Sciatic nerve (tissue), 2 donors: ENCODE results near the gene PELO. TPM values are rescaled to one million over a fixed set of nuclear protein-coding genes. Genes with fewer than 3 reads are reported as not detected.
"Not testable (repeated sequence)": the region's sequence is repeated elsewhere in the genome, so short reads cannot be mapped to it uniquely, and the experiment has no call there.

ENCODE experiments used
- ATAC-seq: fragments of 200-7000 bp; cut with Tn5 transposase; one replicate; pipeline ENCODE4 v1.9.1; 2020; ENCODE audit warnings: mild to moderate bottlenecking, moderate library complexity
- DNase-seq: peaks from one replicate; pipeline ENCODE4 v3.0.0-alpha.2; 2020; ENCODE audit warnings: low spot score
- intact Hi-C: fragments of 100-400 bp; cut with DNase I; formaldehyde crosslinking; loops from one replicate; pipeline ENCODE4 v1.14.2; 2022
- total RNA-seq: library from RNA; stranded (reverse); fragmentation: NEBNext Ultra II Directional; extraction: Animal tissue kit (Norgen Biotek cat#: 25700); gene quantifications from one replicate; pipeline ENCODE4 v1.2.1, GENCODE V29; 2021
- donor health status: DM: no; HTN: no; CAD: no.
- donor health status: DM: no; HTN: no; CAD: no.

PELO gene, protein sequence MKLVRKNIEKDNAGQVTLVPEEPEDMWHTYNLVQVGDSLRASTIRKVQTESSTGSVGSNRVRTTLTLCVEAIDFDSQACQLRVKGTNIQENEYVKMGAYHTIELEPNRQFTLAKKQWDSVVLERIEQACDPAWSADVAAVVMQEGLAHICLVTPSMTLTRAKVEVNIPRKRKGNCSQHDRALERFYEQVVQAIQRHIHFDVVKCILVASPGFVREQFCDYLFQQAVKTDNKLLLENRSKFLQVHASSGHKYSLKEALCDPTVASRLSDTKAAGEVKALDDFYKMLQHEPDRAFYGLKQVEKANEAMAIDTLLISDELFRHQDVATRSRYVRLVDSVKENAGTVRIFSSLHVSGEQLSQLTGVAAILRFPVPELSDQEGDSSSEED
- 48.9 TPM for total RNA-seq

- ATAC-seq (peak; percentile 92), DNase-seq (peak; percentile 78)
- intact Hi-C loops: no loop called here
Observed at GRCh38 chr5:52787600-52788504, at the start of gene PELO, which contains the start of gene ITGA1. PELO (plus strand) TSS chr5:52787916; CDS start chr5:52800395, 12,479 bp downstream. ITGA1 (plus strand) TSS chr5:52787916; CDS start chr5:52788354, 438 bp downstream.

GRCh38 chr5:52738095-52738506 lies 49.6 kb upstream of the PELO start:
- intact Hi-C loops: no loop called here
- DNase-seq: no peak
- ATAC-seq: no peak

GRCh38 chr5:52740007-52740406 lies 47.7 kb upstream of the PELO start:
- ATAC-seq (no peak), DNase-seq (no peak)
- intact Hi-C loops: no loop called here

- intact Hi-C loops: no loop called here
- ATAC-seq: no peak
- DNase-seq: no peak
Observed at GRCh38 chr5:52743012-52743411, 44.7 kb upstream of the PELO start.

DNA sequence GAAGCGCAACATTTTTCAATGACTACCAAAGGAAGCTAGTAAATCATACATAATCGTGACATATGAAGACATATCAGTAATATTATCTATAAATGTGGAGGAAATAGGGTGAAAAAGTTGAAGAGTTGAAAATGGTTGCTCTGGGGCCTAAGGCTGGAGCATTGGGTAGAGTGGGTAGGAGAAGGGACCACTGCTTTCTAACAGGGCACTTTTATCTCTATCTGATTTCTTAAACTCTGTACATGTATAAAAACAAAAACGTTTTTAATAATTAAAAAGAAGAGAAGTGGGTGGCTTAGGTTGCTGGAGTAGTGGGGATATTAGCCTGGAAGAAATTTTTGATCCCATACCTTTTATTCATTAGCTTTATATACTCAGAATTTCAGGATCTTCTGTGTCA lies 44.2 kb upstream of the PELO start:
- intact Hi-C loops: no loop called here
- no peak for ATAC-seq
- DNase-seq: no peak

GRCh38 chr5:52743970-52744369 lies 43.7 kb upstream of the PELO start:
- DNase-seq (no peak), ATAC-seq (no peak)
- intact Hi-C loops: no loop called here

- intact Hi-C loops, ATAC-seq, DNase-seq: not testable (repeated sequence)
Observed at GRCh38 chr5:52744867-52745458, 42.8 kb upstream of the PELO start.

DNA sequence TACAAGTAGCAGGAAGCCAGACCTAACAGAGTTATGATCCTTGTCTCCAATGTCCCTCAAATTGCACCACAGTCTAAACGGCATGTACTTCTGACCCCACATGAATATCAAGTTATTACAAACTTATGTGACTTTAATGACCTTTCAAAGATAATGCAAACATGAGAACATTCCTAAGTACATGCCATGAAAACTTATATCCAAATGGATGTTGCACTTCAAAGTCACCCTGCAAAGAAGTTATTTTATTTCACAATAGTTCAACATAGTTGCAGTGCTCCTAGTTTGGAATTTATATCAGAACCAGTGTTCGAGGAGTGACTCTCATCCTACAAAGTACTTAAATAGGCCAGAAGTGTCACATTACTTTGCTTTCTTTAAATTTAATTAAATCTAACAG lies 41.2 kb upstream of the PELO start:
- DNase-seq (no peak), ATAC-seq (no peak)
- intact Hi-C loops: no loop called here

DNA sequence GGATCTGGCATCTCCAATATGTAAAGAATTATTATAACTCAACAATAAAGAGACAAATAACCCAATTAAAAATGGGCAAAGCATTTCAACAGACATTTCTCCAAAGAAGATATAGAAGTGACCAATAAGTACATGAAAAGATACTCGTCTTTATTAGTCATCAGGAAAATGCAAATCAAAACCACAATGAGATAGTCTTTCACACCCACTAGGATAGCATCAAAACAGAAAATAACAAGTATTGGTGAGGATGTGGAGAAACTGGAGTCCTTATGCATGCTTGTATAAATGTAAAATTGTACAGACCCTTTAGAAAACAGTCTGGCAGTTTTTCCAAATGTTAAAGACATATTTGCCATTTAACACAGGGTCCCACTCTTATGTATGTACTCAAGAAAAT lies 39.1 kb upstream of the PELO start:
- no peak for ATAC-seq
- DNase-seq: no peak
- intact Hi-C loops: no loop called here

DNA sequence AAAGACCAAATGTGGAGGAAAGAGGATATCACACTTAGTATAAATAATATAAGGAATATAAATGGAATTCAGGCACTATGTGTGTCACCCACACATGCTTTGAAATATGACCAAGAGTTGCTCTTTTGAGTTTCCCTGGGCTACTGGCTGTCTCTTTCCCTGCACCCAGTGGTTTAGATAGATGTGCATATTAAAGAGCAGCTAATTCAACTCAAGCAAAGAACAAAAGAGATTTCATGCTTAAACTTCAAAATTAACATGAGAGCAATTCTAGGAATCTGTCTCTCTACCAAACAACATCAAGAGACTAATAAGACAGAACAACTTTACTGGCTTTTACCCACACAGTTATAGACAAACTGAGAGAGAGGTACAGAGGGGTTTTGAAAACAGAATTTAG lies 38.0 kb upstream of the PELO start:
- intact Hi-C loops: no loop called here
- no peak for DNase-seq
- no peak for ATAC-seq

DNA sequence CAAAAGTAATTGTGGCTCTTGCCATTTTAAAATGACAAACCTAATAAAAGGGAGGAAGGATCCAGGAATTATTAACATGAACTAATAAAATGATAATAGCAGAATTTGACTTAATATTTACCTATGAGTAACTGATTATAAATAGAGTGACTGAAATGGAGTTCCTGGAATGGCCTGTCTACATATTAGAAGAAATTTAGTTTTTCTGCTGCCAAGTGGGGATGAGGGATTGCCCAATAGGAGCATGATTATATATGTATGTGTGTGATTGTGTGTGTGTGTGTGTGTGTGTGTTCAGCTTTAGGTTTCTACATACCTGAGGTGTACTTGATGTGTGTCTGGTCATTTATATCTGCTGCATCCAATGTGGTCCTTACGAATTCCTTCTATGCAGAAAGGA lies 36.6 kb upstream of the PELO start:
- intact Hi-C loops: no loop called here
- ATAC-seq (no peak), DNase-seq (no peak)

GRCh38 chr5:52754051-52754450 lies 33.7 kb upstream of the PELO start:
- ATAC-seq (no peak), DNase-seq (no peak)
- intact Hi-C loops: no loop called here

GRCh38 chr5:52757527-52757926 lies 30.2 kb upstream of the PELO start:
- DNase-seq: no peak

GRCh38 chr5:52758014-52758413 lies 29.7 kb upstream of the PELO start:
- no peak for ATAC-seq
- intact Hi-C loops: no loop called here
- no peak for DNase-seq

More at GRCh38 chr5:52757527-52757926, 30.2 kb upstream of the PELO start:
- intact Hi-C loops: no loop called here
- no peak for ATAC-seq

DNA sequence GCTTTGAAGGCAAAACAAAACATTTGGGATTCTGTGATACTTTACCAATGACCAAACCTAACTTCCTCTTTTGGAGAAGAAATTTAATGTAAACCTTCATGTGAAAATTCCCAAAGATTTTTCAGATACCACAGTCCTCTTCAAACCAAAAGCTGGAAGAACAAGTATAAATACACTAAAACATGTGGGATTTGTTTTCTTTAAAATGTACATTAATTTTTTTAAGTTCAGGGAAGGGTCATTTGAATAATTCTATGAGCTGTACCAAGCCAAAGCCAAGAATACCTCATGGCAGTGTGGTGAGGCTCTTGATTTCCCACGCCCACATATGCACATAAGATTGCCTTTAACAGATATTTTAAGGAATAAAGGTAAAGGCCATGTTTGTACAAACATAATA lies 28.4 kb upstream of the PELO start:
- no peak for ATAC-seq
- no peak for DNase-seq
- intact Hi-C loops: no loop called here

DNA sequence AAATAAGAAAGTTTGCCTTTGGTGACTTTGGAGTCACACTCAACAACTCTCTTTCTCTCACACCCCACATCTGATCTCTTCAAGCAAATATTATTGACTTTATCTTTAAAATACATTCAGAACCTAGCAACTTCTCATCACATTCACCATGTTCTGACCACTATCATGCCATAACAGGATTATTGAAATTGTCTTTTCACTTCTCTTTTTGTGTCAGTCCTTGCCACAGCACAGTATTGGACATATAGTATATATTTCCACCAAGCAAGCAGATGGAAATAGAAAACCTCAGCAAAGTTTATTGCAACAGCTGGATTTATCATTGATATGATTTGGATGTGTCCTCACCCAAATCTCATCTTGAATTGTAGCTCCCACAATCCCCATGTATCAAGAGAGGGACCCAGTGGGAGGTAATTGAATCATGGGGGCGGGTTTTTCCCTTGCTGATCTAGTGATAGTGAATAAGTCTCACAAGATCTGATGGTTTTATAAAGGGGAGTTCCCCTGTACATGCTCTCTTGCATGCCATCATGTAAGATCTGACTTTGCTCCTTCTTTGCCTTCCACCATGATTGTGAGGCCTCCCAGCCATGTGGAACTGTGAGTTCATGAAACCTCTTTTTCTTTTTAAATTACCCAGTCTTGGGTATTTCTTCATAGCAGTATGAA lies 26.9 kb upstream of the PELO start:
- intact Hi-C loops: no loop called here
- ATAC-seq: no peak
- DNase-seq: no peak

DNA sequence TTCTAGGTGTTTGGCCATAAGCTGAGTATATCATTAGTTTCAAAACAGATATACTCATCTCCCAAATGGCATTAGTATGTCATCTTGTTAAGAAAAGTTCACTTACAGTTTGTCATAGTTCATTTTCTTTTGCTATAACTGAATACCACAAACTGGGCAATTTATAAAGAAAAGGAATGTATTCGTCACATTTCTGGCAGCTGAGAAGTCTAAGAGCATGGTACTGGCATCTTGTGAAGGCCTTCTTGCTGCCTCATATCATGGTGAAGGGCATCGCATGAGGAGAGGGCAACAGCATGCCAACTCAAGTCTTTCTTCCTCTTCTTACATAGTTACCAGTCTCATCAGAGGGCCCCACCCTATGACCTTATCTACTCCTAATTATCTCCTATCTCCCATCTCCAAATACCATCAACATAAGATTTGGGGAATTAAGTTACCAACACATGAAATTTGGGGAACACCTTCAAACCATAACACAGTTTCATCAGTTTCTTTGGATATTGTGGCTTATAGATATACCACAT lies 20.4 kb upstream of the PELO start:
- DNase-seq: no peak
- intact Hi-C loops: no loop called here
- ATAC-seq: no peak

DNA sequence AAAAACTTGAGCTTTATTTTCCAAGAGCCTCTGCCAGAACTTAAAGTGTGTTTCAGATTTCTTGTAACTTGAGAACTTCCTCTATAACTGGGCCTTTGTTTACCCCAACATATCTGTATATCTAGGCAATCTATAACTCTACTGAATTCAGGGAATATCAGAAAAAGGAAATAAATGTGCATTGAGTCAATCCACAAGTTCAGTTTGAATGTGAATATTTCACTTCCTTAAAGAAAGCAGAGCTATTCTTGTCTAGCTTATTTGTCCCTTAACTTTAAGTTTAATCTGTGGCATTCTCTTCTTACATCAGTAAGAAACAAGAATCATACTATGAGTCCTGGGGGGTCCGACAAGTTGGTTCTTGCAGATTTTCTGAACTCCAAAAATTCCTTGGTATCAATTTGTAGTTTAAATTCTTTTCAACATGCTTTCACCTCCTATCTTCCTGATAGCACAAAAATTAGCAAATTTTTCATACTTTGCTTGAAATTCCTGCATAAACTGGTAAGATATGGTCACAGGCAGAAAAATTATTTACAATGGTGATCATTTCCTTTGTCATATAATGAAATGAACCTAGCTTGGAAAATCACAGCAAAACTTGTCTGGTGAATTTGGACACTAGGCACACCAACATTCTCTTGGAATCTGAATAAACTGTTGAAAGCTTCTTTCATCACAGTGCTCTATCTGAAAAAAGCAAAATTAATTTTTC lies 19.8 kb upstream of the PELO start:
- no peak for DNase-seq
- intact Hi-C loops: no loop called here

More for the DNA sequence above, 19.8 kb upstream of the PELO start:
- no peak for ATAC-seq
